ENCODE measurements around the gene NHLRC2. TPM values are rescaled to one million over a fixed set of nuclear protein-coding genes. Genes with fewer than 3 reads are reported as not detected.
A peak's percentile ranks its signal among the peaks of the same experiment; 100 is the strongest.

The NHLRC2 gene
- total RNA-seq, 2 donors from 2014 or later: 37.7 to 54.9 TPM

DNA sequence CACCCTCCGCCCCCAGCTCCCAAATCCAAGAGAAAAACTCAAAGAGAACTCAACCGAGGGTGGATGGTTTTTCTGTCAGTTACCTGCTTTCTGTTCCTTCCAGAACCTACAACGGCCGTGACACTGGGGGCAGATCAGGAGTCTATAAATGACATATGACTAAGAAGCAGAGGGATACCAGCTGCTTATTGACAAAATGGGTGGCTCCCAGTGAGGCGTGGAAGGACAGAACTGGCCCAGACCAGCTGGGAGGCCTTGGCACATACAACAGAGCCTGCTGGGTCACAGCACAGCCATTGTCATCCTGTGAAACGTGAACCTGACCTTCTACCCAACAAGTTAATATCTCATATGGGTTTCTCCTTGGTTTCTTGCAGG lies 104.9 kb downstream of the NHLRC2 start:
- TF ChIP-seq, protein P1, sequence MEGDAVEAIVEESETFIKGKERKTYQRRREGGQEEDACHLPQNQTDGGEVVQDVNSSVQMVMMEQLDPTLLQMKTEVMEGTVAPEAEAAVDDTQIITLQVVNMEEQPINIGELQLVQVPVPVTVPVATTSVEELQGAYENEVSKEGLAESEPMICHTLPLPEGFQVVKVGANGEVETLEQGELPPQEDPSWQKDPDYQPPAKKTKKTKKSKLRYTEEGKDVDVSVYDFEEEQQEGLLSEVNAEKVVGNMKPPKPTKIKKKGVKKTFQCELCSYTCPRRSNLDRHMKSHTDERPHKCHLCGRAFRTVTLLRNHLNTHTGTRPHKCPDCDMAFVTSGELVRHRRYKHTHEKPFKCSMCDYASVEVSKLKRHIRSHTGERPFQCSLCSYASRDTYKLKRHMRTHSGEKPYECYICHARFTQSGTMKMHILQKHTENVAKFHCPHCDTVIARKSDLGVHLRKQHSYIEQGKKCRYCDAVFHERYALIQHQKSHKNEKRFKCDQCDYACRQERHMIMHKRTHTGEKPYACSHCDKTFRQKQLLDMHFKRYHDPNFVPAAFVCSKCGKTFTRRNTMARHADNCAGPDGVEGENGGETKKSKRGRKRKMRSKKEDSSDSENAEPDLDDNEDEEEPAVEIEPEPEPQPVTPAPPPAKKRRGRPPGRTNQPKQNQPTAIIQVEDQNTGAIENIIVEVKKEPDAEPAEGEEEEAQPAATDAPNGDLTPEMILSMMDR (conservative IDR thresholded peaks at IDR 0.05): no peak
- Histone ChIP-seq H3K4me3 (ENCODE audit: low read length) (no peak overlapping the region), H3K9ac (ENCODE audit: extremely low read depth, low read length, poor library complexity, severe bottlenecking) (no peak overlapping the region), H3K36me3 (ENCODE audit: control insufficient read depth, insufficient read depth, low read length) (no peaks in the 10 kb centered on the region), H3K9me3 (ENCODE audit: control insufficient read depth, low read length) (no peaks in the 10 kb centered on the region), H3K4me1 (ENCODE audit: control insufficient read depth, insufficient read depth, low read length) (peaks cover 9% of the 10 kb centered on the region), H3K27ac (ENCODE audit: low read depth, low read length) (no peak overlapping the region), H3K27me3 (ENCODE audit: control insufficient read depth, insufficient read depth, low read length, poor library complexity, severe bottlenecking) (no peaks in the 10 kb centered on the region)
- Mint-ChIP-seq H3K9me3 (no peaks in the 10 kb centered on the region), H3K36me3 (ENCODE audit: low read depth) (no peaks in the 10 kb centered on the region), H3K27me3 (ENCODE audit: insufficient read depth) (peaks cover 3% of the 10 kb centered on the region), H3K4me3 (no peak overlapping the region), H3K27ac (no peak overlapping the region), H3K4me1 (peaks cover 19% of the 10 kb centered on the region)
- DNase-seq: no peak
- WGBS, 2 experiments (ENCODE audit: insufficient coverage in 1 of 2, insufficient read length in 1 of 2): 80 to 95% methylated on average over 2 to 6 of the region's 6 CpGs

DNA sequence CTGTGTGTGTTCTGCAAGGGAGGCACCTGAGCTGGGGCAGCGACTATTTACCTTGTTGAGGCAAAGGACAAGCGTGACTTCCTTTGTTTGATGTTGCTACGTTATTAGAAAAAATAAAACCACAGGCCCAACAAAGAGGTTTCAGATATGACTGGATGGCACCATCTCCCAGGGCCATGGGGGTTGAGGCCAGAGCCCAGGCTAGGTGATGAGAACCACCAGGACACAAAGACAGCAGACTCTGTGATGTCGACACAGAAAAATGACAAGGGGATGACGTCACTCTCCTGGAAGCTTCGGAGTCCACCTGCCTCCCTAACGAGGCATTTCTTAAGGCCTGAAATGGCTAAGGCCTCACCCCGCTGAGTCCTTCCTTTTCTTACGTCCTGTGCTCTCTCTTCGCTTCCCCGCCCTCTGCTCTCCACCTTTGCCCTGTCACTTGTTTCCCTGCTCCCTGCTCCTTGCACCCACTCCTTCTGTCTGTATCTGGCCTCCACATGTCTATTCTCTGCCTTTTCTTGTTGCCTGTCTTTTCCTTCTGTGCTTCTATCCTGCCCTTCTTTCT lies 106.2 kb downstream of the NHLRC2 start:
- peaks cover 9% of the 10 kb centered on the region for H3K4me1 ChIP-seq (ENCODE audit: control insufficient read depth, insufficient read depth, low read length)

DNA sequence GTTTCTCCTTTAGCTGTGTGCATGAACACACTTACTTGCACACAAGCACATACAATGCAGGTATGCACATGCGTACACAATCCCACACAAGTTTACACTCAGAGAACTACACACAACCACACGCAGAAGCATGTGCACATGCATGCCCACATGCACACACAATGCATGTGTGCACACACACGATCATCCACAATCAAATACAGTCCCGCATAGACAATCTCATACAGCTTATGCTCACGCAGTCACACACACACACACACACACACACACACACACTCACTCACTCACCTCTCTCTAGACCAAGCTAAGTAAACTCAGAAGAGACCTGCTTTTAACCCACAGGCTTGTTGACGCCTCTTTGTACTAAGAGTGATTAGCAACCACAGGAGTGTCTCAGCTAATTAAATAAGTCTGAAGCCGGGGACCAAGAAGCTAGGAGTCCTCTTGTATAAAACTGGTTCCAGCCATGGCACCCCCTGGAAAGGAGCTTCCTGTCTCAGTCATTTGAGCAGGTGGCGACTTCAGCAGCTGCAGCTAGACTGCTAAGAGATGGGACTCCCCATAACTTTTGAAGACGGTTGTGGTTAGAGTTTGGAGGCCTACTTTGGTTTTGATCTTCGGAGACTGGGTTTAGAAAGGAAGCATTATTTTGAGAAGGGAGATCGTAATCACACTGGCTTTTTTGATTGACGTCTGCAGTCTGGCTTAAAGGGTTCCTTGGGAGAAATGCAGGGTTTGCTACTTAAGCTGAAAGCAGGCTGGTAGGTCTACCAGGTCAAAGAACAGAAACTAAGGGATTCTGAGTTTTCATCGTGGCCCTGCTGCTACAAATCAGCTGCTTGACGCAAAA lies 106.9 kb downstream of the NHLRC2 start:
- Mint-ChIP-seq H3K27ac (peak overlapping the region; percentile 16), H3K4me3 (no peak overlapping the region), H3K36me3 (ENCODE audit: low read depth) (no peaks in the 10 kb centered on the region), H3K27me3 (ENCODE audit: insufficient read depth) (peaks cover 3% of the 10 kb centered on the region), H3K4me1 (peaks cover 19% of the 10 kb centered on the region), H3K9me3 (no peaks in the 10 kb centered on the region)
- H3K4me1 ChIP-seq (ENCODE audit: control insufficient read depth, insufficient read depth, low read length): peaks cover 9% of the 10 kb centered on the region
- WGBS, 2 experiments (ENCODE audit: insufficient coverage in 1 of 2, insufficient read length in 1 of 2): 77 to 78% methylated on average over 8 to 14 of the region's 14 CpGs
- H3K27me3 ChIP-seq (ENCODE audit: control insufficient read depth, insufficient read depth, low read length, poor library complexity, severe bottlenecking): no peaks in the 10 kb centered on the region
- H3K9ac ChIP-seq (ENCODE audit: extremely low read depth, low read length, poor library complexity, severe bottlenecking): peak overlapping the region; percentile 27
- H3K9me3 ChIP-seq (ENCODE audit: control insufficient read depth, low read length): no peaks in the 10 kb centered on the region
- no peaks in the 10 kb centered on the region for H3K36me3 ChIP-seq (ENCODE audit: control insufficient read depth, insufficient read depth, low read length)
- H3K27ac ChIP-seq (ENCODE audit: low read depth, low read length): no peak overlapping the region
- no peak overlapping the region for H3K4me3 ChIP-seq (ENCODE audit: low read length)
- DNase-seq: peak; percentile 65
- TF ChIP-seq, protein P1 (conservative IDR thresholded peaks at IDR 0.05): no peak

More for the DNA sequence above, 106.2 kb downstream of the NHLRC2 start:
- Mint-ChIP-seq H3K27me3 (ENCODE audit: insufficient read depth) (peaks cover 3% of the 10 kb centered on the region), H3K36me3 (ENCODE audit: low read depth) (no peaks in the 10 kb centered on the region), H3K4me3 (no peak overlapping the region), H3K4me1 (peaks cover 19% of the 10 kb centered on the region), H3K9me3 (no peaks in the 10 kb centered on the region), H3K27ac (peak overlapping the region; percentile 65)
- Histone ChIP-seq H3K9me3 (ENCODE audit: control insufficient read depth, low read length) (no peaks in the 10 kb centered on the region), H3K9ac (ENCODE audit: extremely low read depth, low read length, poor library complexity, severe bottlenecking) (peak overlapping the region; percentile 27), H3K27me3 (ENCODE audit: control insufficient read depth, insufficient read depth, low read length, poor library complexity, severe bottlenecking) (no peaks in the 10 kb centered on the region), H3K27ac (ENCODE audit: low read depth, low read length) (no peak overlapping the region), H3K4me3 (ENCODE audit: low read length) (no peak overlapping the region), H3K36me3 (ENCODE audit: control insufficient read depth, insufficient read depth, low read length) (no peaks in the 10 kb centered on the region)
- DNase-seq: peak; percentile 58
- WGBS, 2 experiments (ENCODE audit: insufficient coverage in 1 of 2, insufficient read length in 1 of 2): 68 to 76% methylated on average over 4 to 11 of the region's 11 CpGs
- TF ChIP-seq, protein P1 (conservative IDR thresholded peaks at IDR 0.05): no peak
